ENCODE data around the gene IRS1. TPM values are rescaled to one million over a fixed set of nuclear protein-coding genes. Genes with fewer than 3 reads are reported as not detected.

Gene IRS1
- total RNA-seq, 1 experiment from 2014 or later, result 15.0 TPM

- H2BK5ac ChIP-seq (ENCODE audit: insufficient read length, low read length), result no peak overlapping the region
- H3K23ac ChIP-seq (ENCODE audit: insufficient read length, low read depth, low read length), result no peak overlapping the region
- no peaks in the 10 kb centered on the region for H3K27me3 ChIP-seq (ENCODE audit: insufficient read depth, low read length)
- peaks cover 8% of the 10 kb centered on the region for H3K4me1 ChIP-seq (ENCODE audit: insufficient read depth, low read length)
- H2BK12ac ChIP-seq (ENCODE audit: insufficient read length, low read depth, low read length), result no peak overlapping the region
- H3K9ac ChIP-seq (ENCODE audit: extremely low read depth, insufficient read length, low read length), result no peak overlapping the region
- H3K18ac ChIP-seq (ENCODE audit: insufficient read length, low read depth, low read length), result no peak overlapping the region
- H4K20me1 ChIP-seq (ENCODE audit: control insufficient read depth, insufficient read depth, insufficient read length), result no peaks in the 10 kb centered on the region
- peaks cover 16 to 21% of the 10 kb centered on the region in 2 experiments for H3K4me1 Mint-ChIP-seq
- H3K36me3 Mint-ChIP-seq (ENCODE audit: insufficient read depth in 1 of 3, low read depth in 3 of 3), result peaks cover 0 to 9% (median 5%) of the 10 kb centered on the region in 3 experiments; a peak in 6 of 7 replicates
- no peak for TF ChIP-seq CTCF (conservative IDR thresholded peaks at IDR 0.05)
- H2BK20ac ChIP-seq (ENCODE audit: low read depth, low read length, poor library complexity, severe bottlenecking), result no peak overlapping the region
- H3K9me3 Mint-ChIP-seq, result no peaks in the 10 kb centered on the region
- H3K4me2 ChIP-seq (ENCODE audit: insufficient read depth, insufficient read length, low read length), result no peak overlapping the region
- no peak overlapping the region for H3K27ac Mint-ChIP-seq
- no peak overlapping the region for H3K56ac ChIP-seq (ENCODE audit: insufficient read length, low read depth, low read length)
- DNase-seq, result no peak
- H3K4me3 Mint-ChIP-seq, result no peak overlapping the region
- WGBS (ENCODE audit: extremely low coverage, insufficient read length, low lambda C conversion rate), result no CpG with 5 or more reads among the region's 8 CpGs
- no peak overlapping the region for H2AK5ac ChIP-seq (ENCODE audit: insufficient read length, low read length)
- no peak overlapping the region for H4K8ac ChIP-seq (replicated peaks; ENCODE audit: insufficient read length, low read depth, low read length)
- no peak overlapping the region for H4K5ac ChIP-seq (ENCODE audit: insufficient read length, low read depth, low read length)
- no peak overlapping the region for H3T11ph ChIP-seq (ENCODE audit: low read length)
- no peaks in the 10 kb centered on the region for H3K79me2 ChIP-seq (ENCODE audit: insufficient read depth, low read length)
- H2BK15ac ChIP-seq (ENCODE audit: low read depth, low read length), result no peak overlapping the region
- H3K9me3 ChIP-seq (ENCODE audit: control insufficient read depth, low read depth, low read length), result no peaks in the 10 kb centered on the region
- peaks cover 5% of the 10 kb centered on the region for H3K79me1 ChIP-seq (ENCODE audit: insufficient read depth, low read depth, low read length, poor library complexity, severe bottlenecking)
- H3K27me3 Mint-ChIP-seq (ENCODE audit: low read depth), result no peaks in the 10 kb centered on the region
- no peak overlapping the region for H3K4ac ChIP-seq (ENCODE audit: low read depth, low read length)
- no peaks in the 10 kb centered on the region for H3K23me2 ChIP-seq (ENCODE audit: insufficient read length, low read depth, low read length, poor library complexity, severe bottlenecking)
- no peak overlapping the region for H4K91ac ChIP-seq (ENCODE audit: insufficient read length, low read depth, low read length)
- H2AFZ ChIP-seq (ENCODE audit: low read length), result no peak overlapping the region
- no peak overlapping the region for H3K27ac ChIP-seq (ENCODE audit: insufficient read length, low read depth, low read length)
- H3K14ac ChIP-seq (ENCODE audit: insufficient read depth, low read length), result no peak overlapping the region
- no peak overlapping the region for H2BK120ac ChIP-seq (ENCODE audit: low read depth, low read length, poor library complexity, severe bottlenecking)
Measured at GRCh38 chr2:226738191-226738820, 61.3 kb downstream of the IRS1 start.

Data from H9 (cell line).